A549 (cell line): ENCODE measurements around the gene GFPT1. TPM values are rescaled to one million over a fixed set of nuclear protein-coding genes. Genes with fewer than 3 reads are reported as not detected.

ENCODE experiments used
- ATAC-seq, 2 experiments: fragments of 200-7000 bp in 1 of 2; fragments of >200 bp in 1 of 2; cut with Nextera tagmentation in 1 of 2; cut with Tn5 transposase in 1 of 2; 3 replicates each; pipeline versions ENCODE4 v1.8.0 to v1.9.1; 2018 to 2020; ENCODE audit warnings: mild to moderate bottlenecking in 1 of 2, moderate library complexity in 1 of 2
- CTCF ChIA-PET: fragments of 300-600 bp; sonication (Branson Sonifier 250); formaldehyde crosslinking; extraction: SDS; loops from one replicate; lab custom pipeline; 2021; ENCODE audit warnings: antibody characterized with exemption, inconsistent platforms; lab: Yijun Ruan, JAX
- POLR2A ChIA-PET: fragments of 350-600 bp; formaldehyde crosslinking; extraction: SDS; loops from one replicate; lab custom pipeline; 2021; ENCODE audit warnings: antibody characterized with exemption, inconsistent platforms; lab: Yijun Ruan, JAX
- DNase-seq, 2 experiments: peaks; one replicate each; pipeline versions ENCODE4 v3.0.0 to v3.0.0-alpha.2; 2011 to 2016; ENCODE audit warnings: low read depth in 1 of 2, low spot score in 1 of 2
- FAIRE-seq: peaks from 2 replicates; lab custom pipeline; 2011; peaks lifted over from hg19 to GRCh38; lab: Jason Lieb, UNC
- H3K27ac ChIP-seq, 2 experiments: fragments of >200 bp; sonication (Bioruptor Twin); formaldehyde crosslinking; 3 replicates each; pipeline ENCODE4 v1.5.1; 2016 to 2017
- H3K4me1 ChIP-seq: fragments of >200 bp; sonication (Bioruptor Twin); formaldehyde crosslinking; 3 replicates; pipeline ENCODE4 v1.6.1; 2016
- H3K4me2 ChIP-seq: fragments of >200 bp; sonication (Bioruptor Twin); formaldehyde crosslinking; 3 replicates; pipeline ENCODE4 v1.6.1; 2016
- H3K4me3 ChIP-seq: fragments of >200 bp; sonication (Bioruptor Twin); formaldehyde crosslinking; 3 replicates; pipeline ENCODE4 v1.5.1; 2016
- H3K9me3 ChIP-seq: fragments of >200 bp; sonication (Bioruptor Twin); formaldehyde crosslinking; 3 replicates; pipeline ENCODE4 v1.6.1; 2016
- CBX2 ChIP-seq: fragments of 200-600 bp; sonication (generic); IDR thresholded peaks from 2 replicates; pipeline ENCODE4 v1.6.1; 2016; ENCODE audit warnings: low read depth, mild to moderate bottlenecking, borderline replicate concordance
- EP300 ChIP-seq, 2 experiments: fragments of >200 bp; sonication (Bioruptor Twin); formaldehyde crosslinking; IDR thresholded peaks; 2 replicates in 1 of 2; 3 replicates in 1 of 2; pipeline ENCODE4 v1.6.1; 2016 to 2017
- FOSL2 ChIP-seq, 2 experiments: fragments of 450-650 bp in 1 of 2; fragments of >200 bp in 1 of 2; sonication (Bioruptor Twin) in 1 of 2; formaldehyde crosslinking; IDR thresholded peaks; 2 replicates each; pipeline versions ENCODE4 v1.5.0 to v1.6.1; 2016 to 2020; ENCODE audit warnings: mild to moderate bottlenecking in 1 of 2, moderate library complexity in 1 of 2
- GATA3 ChIP-seq: IDR thresholded peaks from 2 replicates; pipeline ENCODE4 v1.6.1; 2012; ENCODE audit warnings: borderline replicate concordance
- JUNB ChIP-seq: fragments of >200 bp; sonication (Bioruptor Twin); formaldehyde crosslinking; IDR thresholded peaks from 2 replicates; pipeline ENCODE4 v1.6.1; 2016
- KDM1A ChIP-seq: fragments of 200-600 bp; sonication (generic); IDR thresholded peaks from 2 replicates; pipeline ENCODE4 v1.6.1; 2016; ENCODE audit warnings: low read depth, mild to moderate bottlenecking
- KDM5A ChIP-seq: fragments of 200-600 bp; sonication (generic); IDR thresholded peaks from 2 replicates; pipeline ENCODE4 v1.6.1; 2016; ENCODE audit warnings: antibody characterized with exemption, mild to moderate bottlenecking
- PHF8 ChIP-seq: fragments of 200-600 bp; sonication (generic); IDR thresholded peaks from 2 replicates; pipeline ENCODE4 v1.6.1; 2016; ENCODE audit warnings: low read depth, mild to moderate bottlenecking, antibody characterized with exemption, moderate library complexity, borderline replicate concordance
- POLR2A ChIP-seq: IDR thresholded peaks from 2 replicates; pipeline ENCODE4 v1.6.1; 2012; ENCODE audit warnings: mild to moderate bottlenecking, low read length
- POLR2AphosphoS2 ChIP-seq: conservative IDR thresholded peaks from 2 replicates; pipeline ENCODE4 v1.6.1; 2012; ENCODE audit warnings: low read length, improper control_type of control experiment, inconsistent platforms
- RNF2 ChIP-seq: fragments of 200-600 bp; sonication (generic); IDR thresholded peaks from 2 replicates; pipeline ENCODE4 v1.6.1; 2016; ENCODE audit warnings: low read depth, mild to moderate bottlenecking, antibody characterized with exemption, moderate library complexity, borderline replicate concordance
- ZNF302 ChIP-seq: fragments of 250-450 bp; sonication (Bioruptor Pico); IDR thresholded peaks from 2 replicates; pipeline ENCODE4 v1.9.0; 2021; ENCODE audit warnings: inconsistent platforms, mild to moderate bottlenecking, moderate library complexity
- WGBS: methylation state at CpG from one replicate; pipeline ENCODE4 v1.1.6; 2017; ENCODE audit errors: missing lambda C conversion rate; 5-methylcytosine and 5-hydroxymethylcytosine counted together
- polyA plus RNA-seq, 4 experiments: library from polyadenylated mRNA; depleted of rRNA in 3 of 4; stranded (reverse); fragments of >200 nt; fragmentation: RNase III in 1 of 4; extraction: RNeasy Plus Mini Kit Qiagen cat#74134 plus additional on column Dnase treatment in 1 of 4; gene quantifications; 2 replicates in 3 of 4; 3 replicates in 1 of 4; pipeline ENCODE4 v1.2.3, GENCODE V29; 2011 to 2017
- TF ChIP-seq, protein P1 (sequence below): fragments of 200-600 bp; sonication (generic); IDR thresholded peaks from 2 replicates; pipeline ENCODE4 v1.6.1; 2016; ENCODE audit warnings: antibody characterized with exemption, mild to moderate bottlenecking, moderate library complexity
- TF ChIP-seq, protein P2 (sequence below): fragments of 250-450 bp; sonication (Bioruptor Pico); IDR thresholded peaks from 2 replicates; pipeline ENCODE4 v1.5.0; 2020; ENCODE audit warnings: low read depth, mild to moderate bottlenecking, moderate library complexity

GFPT1 gene
- polyA plus RNA-seq, 2 of the 4 experiments (the other 2 are of a cell fraction), result 24.0 to 59.9 TPM

DNA sequence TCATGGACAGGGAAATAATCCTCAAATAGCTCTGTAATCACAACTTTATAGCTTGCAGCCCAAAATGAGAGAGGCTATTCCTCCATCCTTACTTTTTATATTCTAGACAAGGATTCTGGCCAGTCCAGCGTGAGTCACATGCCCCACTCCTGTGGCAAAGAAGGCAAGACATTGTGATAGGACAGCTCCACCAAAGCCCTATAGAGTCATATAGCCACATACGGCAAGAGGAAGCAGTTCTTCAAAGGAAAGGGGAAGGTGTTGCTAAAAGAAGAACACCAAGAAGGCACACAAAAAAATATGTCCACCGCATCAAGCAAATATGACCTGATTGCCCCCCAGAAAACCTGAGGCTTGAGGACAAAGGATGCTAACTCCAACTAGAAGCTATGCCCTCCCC is 3.4 kb upstream of the GFPT1 start:
- no peak overlapping the region for H3K4me2 ChIP-seq
- no peak for FAIRE-seq
- H3K9me3 ChIP-seq, result no peaks in the 10 kb centered on the region
- POLR2A ChIA-PET, result interaction anchor here (1.1 kb wide), 1 partner anchor 47 kb away, joined by 5 read pairs; the partner anchor contains the start of gene NFU1
- TF ChIP-seq POLR2A, result no peak
- TF ChIP-seq POLR2AphosphoS2, result no peak
- no peak for TF ChIP-seq FOSL2 (IDR thresholded peaks at IDR 0.05)
- TF ChIP-seq FOSL2 (CRISPR knock-in tag; IDR thresholded peaks at IDR 0.05), result no peak
- no peak for TF ChIP-seq KDM1A
- TF ChIP-seq, protein P1, sequence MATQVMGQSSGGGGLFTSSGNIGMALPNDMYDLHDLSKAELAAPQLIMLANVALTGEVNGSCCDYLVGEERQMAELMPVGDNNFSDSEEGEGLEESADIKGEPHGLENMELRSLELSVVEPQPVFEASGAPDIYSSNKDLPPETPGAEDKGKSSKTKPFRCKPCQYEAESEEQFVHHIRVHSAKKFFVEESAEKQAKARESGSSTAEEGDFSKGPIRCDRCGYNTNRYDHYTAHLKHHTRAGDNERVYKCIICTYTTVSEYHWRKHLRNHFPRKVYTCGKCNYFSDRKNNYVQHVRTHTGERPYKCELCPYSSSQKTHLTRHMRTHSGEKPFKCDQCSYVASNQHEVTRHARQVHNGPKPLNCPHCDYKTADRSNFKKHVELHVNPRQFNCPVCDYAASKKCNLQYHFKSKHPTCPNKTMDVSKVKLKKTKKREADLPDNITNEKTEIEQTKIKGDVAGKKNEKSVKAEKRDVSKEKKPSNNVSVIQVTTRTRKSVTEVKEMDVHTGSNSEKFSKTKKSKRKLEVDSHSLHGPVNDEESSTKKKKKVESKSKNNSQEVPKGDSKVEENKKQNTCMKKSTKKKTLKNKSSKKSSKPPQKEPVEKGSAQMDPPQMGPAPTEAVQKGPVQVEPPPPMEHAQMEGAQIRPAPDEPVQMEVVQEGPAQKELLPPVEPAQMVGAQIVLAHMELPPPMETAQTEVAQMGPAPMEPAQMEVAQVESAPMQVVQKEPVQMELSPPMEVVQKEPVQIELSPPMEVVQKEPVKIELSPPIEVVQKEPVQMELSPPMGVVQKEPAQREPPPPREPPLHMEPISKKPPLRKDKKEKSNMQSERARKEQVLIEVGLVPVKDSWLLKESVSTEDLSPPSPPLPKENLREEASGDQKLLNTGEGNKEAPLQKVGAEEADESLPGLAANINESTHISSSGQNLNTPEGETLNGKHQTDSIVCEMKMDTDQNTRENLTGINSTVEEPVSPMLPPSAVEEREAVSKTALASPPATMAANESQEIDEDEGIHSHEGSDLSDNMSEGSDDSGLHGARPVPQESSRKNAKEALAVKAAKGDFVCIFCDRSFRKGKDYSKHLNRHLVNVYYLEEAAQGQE, result no peak
- no peak for TF ChIP-seq PHF8
- TF ChIP-seq EP300 (IDR thresholded peaks at IDR 0.05), result no peak
- TF ChIP-seq JUNB, result no peak
- TF ChIP-seq, all 56 proteins: peak for 0
- WGBS, result 84% methylated on average over 3 of the region's 3 CpGs
- no peak overlapping the region for H3K4me3 ChIP-seq
- CTCF ChIA-PET, result interaction anchor here (1.2 to 2.5 kb wide), 3 partner anchors 8 to 17 kb away, joined by 3 to 7 read pairs (median 3); no protein-coding TSS in a partner anchor
- no peak for ATAC-seq
- no peak overlapping the region for H3K27ac ChIP-seq
- DNase-seq, result no peak
- H3K4me1 ChIP-seq, result peaks cover 9% of the 10 kb centered on the region; the same call in 2 of the 3 replicates

DNA sequence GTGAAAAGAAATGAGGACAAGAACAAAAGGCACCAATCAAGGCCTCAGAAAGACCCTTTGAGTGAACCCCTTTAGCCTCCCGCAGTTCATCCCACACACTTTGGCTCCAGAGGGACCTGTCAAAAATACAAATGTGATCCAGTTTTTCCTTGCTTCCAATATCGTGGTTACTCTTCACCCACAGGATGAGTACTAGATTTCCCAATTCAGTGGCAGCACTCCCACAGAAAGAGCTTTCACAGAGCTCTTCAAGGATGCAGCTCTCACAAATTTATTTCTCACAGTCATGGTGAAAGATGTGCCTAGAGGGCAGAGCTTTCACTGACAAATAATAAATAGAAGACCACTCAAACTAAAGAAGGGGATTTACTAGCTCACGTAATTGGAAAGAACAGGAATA is 3.0 kb upstream of the GFPT1 start:
- ChIA-PET POLR2A (interaction anchor here (1.1 kb wide), 1 partner anchor 47 kb away, joined by 5 read pairs; the partner anchor contains the start of gene NFU1), CTCF (interaction anchor here (1.2 to 2.5 kb wide), 3 partner anchors 9 to 17 kb away, joined by 3 to 7 read pairs (median 3); no protein-coding TSS in a partner anchor)
- no peak for DNase-seq
- H3K4me3 ChIP-seq, result no peak overlapping the region
- no peak for ATAC-seq
- 90% methylated on average over 3 of the region's 3 CpGs for WGBS
- no peak overlapping the region for H3K27ac ChIP-seq
- no peaks in the 10 kb centered on the region for H3K9me3 ChIP-seq
- H3K4me1 ChIP-seq, result peaks cover 14% of the 10 kb centered on the region
- no peak overlapping the region for H3K4me2 ChIP-seq
- no peak for FAIRE-seq
- TF ChIP-seq, protein P2, sequence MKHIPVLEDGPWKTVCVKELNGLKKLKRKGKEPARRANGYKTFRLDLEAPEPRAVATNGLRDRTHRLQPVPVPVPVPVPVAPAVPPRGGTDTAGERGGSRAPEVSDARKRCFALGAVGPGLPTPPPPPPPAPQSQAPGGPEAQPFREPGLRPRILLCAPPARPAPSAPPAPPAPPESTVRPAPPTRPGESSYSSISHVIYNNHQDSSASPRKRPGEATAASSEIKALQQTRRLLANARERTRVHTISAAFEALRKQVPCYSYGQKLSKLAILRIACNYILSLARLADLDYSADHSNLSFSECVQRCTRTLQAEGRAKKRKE (CRISPR knock-in tag), result no peak
- TF ChIP-seq ZNF302 (CRISPR knock-in tag), result no peak

DNA sequence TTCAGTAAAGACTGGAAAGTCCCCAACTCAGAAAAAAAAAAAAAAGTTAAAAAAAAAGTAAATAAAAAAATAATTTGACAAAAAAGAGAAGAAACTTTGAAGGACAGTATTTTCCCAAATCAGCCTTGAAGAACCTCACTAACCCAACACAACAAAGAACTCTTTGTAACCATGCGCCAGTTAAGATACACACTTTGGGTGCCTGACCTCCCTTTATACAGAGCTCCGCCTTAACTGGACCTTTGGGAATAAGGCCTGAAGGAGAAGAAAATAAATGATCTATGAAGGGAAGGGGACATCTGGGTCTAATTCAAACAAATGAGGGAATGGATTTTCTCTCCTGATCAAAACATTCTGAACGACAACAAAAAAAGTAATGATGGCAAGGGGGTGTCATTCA is 2.2 kb upstream of the GFPT1 start:
- FAIRE-seq (no peak), DNase-seq (no peak), ATAC-seq (no peak)
- POLR2A ChIA-PET, result no interaction called here
- H3K27ac ChIP-seq, result no peak overlapping the region
- no peaks in the 10 kb centered on the region for H3K9me3 ChIP-seq
- H3K4me2 ChIP-seq, result no peak overlapping the region
- H3K4me3 ChIP-seq, result no peak overlapping the region
- TF ChIP-seq RNF2 (no peak), KDM5A (no peak), GATA3 (no peak), CBX2 (no peak)
- peaks cover 21% of the 10 kb centered on the region for H3K4me1 ChIP-seq
- WGBS, result 93% methylated on average over 3 of the region's 3 CpGs
- CTCF ChIA-PET, result interaction anchor here (1.6 to 2.5 kb wide), 2 partner anchors 10 to 12 kb away, joined by 3 to 7 read pairs; no protein-coding TSS in a partner anchor
